Measurements from ENCODE around the gene FHL3.

Gene FHL3

GRCh38 chr1:38012363-38013226 is 7.3 kb upstream of the FHL3 start, which contains the start of gene UTP11:
TSS of gene UTP11 (plus strand) at chr1:38012734. CDS start at chr1:38012803, 69 bp downstream.
- DNase-seq, result peak; percentile 100

DNA sequence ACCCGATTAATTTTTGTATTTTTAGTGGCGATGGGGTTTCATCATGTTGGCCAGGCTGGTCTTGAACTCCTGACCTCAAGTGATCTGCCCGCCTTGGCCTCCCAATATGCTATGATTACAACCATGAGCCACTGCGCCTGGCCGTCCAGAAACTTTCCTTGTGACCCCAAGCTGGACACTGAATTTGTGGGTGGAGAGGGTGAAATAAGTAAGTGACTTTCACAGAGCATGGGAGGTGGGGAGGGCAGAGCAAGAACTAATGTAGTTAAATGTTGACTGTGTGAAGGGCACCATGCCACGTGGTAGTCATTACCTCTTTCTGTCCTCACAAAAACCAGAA is 4.5 kb upstream of the FHL3 start:
- DNase-seq, result no peak

- DNase-seq, result peak; percentile 79
Measured at GRCh38 chr1:38009088-38009840, 4.0 kb upstream of the FHL3 start.

DNA sequence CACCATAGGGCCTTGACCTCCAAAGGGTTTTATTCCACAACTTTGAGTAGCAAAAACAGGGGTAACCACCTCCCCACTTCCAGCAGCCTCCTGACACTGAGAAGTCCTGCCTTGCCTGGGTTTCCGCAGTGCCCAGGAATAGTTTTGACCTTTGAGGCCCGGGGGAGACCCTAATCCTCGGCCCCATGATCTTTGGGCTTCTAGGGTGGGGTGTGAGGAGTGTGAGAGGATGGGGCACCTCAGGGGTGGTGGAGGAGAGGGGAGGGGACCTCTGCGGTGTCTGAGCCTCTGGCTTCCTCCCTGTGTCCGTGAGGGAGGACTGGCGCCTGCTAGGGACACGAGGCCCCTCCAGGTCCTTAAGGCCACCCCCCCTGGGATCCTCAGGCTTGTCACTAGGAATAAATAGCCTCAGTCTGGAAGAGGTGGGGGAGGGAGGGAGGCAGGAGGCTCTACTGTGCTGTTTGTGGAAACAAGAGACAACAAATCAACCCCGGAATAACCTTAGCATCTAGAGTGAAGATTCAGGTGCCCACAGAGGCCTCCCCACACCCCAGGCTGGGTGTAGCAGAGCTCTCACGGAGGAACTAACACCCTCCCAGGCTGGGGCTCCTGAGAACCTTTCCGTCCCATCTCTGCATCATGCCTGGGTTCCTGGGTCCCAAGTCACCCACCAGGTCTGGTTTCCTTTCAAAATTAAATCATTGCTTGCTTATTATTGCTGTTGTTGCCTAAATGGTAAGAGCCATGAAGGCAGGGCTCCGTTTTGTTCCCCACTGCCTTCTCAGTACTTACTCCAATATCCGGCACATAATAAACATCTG is 904 bp upstream of the FHL3 start:
- DNase-seq, result no peak

- DNase-seq, result no peak
Measured at GRCh38 chr1:38004284-38005108, 818 bp downstream of the FHL3 start.

DNA sequence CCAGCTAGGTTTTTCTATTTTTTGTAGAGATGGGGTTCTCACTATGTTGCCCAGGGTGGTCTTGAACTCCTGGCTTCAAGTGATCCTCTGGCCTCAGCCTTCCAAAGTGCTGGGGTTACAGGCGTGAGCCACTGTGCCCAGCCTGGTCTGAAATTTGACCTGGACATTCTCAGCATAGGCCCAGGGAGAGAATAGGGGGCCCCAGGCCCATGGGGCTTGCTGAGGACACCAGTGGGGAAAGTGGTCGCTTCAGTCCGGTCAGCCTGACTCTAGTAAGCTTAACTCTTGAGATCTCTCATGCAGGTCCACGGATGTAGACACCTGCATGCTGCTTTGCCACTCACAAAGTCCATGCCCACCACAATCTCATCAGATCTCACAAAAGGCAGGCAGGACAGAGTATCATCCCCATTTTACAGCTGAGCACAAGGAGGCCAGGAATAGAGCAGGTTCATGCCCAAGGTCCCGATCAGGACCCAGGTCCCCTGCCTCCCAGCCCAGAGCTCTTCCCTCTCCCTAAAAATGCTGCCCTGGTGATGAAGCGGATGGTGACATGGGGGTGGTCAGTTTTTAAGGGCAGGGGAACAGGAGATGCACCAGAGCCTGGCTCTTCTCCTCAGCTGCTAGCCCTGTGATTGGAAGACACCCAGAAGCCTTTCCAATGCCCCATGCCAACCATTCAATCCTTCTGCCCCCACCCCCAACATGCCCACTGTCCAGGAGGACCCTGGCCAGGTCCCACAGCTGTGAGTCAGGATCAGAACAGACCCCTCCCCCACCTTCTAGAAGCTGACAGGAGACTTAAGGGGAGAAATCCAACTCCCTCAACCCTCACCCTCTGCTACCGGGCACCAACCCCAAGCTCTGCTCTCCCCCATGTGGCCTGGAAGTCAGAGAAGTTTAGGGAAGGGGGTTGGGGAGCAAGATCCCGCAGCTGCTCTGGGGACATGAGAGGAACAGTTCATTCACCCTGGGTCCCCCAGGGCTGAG is 1.8 kb downstream of the FHL3 start:
- DNase-seq, result peak; percentile 24

DNA sequence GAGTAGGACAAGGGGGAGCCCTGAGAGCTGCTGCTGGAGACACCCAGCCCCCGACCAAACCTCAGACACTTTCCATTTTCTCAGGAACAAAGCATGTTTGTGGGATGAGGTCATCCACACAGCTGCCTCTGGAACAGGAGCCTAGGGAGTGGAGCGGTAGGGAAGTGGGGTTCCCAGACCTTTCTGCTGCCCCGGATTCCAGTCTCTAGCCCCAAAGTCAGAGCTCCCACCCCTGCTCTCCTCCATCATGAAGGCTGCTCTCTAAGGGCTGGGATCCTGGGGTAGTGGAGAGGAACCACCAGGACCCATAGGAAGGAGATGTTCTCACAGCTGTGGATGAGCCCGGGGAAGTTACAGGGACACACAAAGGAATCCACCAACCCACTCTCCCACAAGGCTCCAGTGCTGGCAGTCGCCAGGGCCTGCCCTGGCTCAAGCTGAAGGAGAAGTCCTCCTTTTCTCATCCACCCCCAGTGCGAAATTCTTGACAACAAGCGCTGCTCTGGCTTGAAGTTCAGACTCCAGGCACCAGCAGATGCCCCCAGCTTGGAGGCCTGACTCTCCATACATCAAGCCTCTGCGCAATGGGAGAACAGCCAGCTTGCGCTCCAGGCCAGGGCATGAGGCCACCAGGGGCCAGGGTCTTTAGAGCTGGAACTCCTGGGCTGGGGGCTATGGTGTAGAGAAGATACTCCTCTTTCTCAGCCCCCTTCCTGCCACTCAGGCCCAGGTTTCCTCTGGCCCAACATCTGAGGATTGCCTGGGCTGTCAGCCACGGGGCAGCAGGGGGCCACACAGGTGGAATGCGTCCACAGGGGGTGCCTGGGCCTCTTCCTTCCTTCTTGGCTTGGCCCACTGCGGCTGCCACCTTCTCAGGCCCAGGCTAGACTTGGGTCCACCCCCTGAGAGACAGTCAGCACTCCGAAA is 4.5 kb downstream of the FHL3 start:
- peak; percentile 25 for DNase-seq

GRCh38 chr1:38000233-38000528 is 5.1 kb downstream of the FHL3 start:
- no peak for DNase-seq

- DNase-seq, result peak; percentile 73
Measured at GRCh38 chr1:37999430-38000232, 5.7 kb downstream of the FHL3 start.

- DNase-seq, result no peak
Measured at GRCh38 chr1:37998913-37999429, 6.3 kb downstream of the FHL3 start.

DNA sequence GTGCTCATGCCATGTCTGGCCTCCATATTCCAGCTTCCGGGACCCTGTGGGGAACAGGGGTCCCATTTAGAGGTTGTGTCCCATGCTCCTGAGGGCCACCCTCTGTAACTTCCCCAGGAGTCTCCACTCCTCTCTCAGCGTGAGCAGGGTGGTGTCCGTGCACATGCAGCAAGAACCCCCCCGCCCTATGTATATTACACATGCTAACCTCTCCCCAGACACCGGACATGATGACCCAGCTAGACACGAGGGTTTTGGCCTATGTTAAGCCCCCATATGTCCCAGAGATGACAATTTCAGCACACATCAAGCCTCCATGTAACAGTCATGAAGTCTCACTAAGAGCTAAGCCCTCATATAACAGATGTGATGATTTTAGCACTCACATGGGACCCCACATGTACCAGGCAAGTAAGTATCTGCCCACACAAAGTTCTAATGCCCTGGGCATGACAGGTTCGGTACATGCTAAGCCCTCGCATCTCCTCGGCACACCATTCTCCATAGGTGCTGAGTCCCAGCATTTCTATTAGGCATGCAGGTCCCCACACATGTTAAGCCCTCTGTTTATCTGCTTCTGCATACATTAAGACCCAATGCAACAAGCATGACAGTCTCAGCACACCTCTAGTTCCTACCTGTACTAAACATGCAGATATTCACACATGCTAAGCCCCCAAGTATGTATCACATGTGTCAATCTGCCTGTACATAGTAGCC is 7.1 kb downstream of the FHL3 start:
- DNase-seq, result no peak

DNA sequence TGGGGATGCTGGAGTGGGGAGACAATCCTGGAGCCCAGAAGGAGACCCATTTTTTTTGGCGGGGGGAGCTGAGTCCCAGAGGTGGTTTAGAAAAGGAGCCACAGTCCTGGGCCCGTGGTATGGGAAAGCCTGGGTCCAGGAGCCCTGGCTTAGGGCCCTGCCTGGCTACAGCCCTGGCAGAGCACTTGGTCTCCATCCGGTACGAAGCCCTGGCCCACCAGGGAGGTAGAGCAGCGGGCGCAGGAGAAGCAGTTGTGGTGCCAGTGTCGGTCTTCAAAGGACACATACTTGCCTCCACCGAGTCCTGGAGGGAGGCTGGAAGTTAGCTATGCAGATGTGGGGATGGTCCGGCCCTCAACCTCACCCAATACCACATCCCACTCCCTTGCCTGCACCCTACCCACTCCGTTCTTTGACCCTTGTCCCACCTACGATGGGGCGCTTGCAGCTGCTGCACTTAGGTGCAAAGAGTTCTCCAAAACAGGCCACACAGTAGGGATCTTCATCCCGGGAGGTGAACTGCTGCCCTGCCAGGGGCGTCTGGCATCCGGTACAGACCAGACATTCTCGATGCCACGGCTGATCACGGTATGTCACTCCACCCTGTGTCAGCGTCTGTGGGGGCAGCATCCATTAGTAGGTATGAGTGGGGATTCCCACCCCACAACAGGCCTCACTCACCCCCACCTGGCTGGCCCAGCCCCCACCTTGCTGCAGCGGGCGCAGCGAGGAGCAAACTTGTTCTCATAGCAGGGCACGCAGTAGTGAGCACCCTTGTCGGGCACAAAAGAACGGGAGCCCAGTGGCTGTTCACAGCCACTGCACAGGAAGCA is 7.8 kb downstream of the FHL3 start:
- no peak for DNase-seq

- DNase-seq, result no peak
Measured at GRCh38 chr1:37995751-37996345, 9.5 kb downstream of the FHL3 start.

- no peak for DNase-seq
Measured at GRCh38 chr1:37994886-37995566, 10.3 kb downstream of the FHL3 start.

- DNase-seq, result peak; percentile 37
Measured at GRCh38 chr1:37989361-37989930, 15.9 kb downstream of the FHL3 start.

- no peak for DNase-seq
Measured at GRCh38 chr1:37987679-37988078, 17.6 kb downstream of the FHL3 start.
